HG02623 (cell line): ENCODE measurements around the gene SERINC3.
A peak's percentile ranks its signal among the peaks of the same experiment; 100 is the strongest.
"Not testable (repeated sequence)": the region's sequence is repeated elsewhere in the genome, so short reads cannot be mapped to it uniquely, and the experiment has no call there.

Source experiments
- ATAC-seq: cut with Tn5 transposase; IDR thresholded peaks from one replicate; pipeline ENCODE4 v1.9.1; 2021; ENCODE audit warnings: moderate library complexity; ENCODE audit not compliant: unreplicated experiment

The SERINC3 gene

DNA sequence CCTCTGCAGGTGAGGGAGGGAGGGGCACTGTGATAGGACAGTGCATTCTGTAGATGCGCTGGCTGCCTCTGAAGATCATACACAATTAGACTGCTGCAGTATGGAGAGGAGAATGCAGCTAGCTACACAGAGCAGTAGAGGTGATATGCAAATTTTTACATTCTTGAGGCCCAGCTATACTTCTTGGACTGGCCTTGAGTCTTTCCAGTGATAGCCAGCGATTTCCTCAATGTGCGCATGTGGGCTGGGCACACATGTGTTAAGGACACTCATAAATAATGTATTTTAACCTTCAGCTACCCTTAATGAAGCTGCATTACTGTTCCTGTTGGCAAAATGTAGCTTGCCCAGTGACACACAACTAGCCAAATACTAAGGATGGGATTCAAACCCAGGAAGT, 27.2 kb downstream of the SERINC3 start:
- no peak for ATAC-seq

GRCh38 chr20:44494266-44494665, 27.6 kb downstream of the SERINC3 start:
- ATAC-seq: no peak

DNA sequence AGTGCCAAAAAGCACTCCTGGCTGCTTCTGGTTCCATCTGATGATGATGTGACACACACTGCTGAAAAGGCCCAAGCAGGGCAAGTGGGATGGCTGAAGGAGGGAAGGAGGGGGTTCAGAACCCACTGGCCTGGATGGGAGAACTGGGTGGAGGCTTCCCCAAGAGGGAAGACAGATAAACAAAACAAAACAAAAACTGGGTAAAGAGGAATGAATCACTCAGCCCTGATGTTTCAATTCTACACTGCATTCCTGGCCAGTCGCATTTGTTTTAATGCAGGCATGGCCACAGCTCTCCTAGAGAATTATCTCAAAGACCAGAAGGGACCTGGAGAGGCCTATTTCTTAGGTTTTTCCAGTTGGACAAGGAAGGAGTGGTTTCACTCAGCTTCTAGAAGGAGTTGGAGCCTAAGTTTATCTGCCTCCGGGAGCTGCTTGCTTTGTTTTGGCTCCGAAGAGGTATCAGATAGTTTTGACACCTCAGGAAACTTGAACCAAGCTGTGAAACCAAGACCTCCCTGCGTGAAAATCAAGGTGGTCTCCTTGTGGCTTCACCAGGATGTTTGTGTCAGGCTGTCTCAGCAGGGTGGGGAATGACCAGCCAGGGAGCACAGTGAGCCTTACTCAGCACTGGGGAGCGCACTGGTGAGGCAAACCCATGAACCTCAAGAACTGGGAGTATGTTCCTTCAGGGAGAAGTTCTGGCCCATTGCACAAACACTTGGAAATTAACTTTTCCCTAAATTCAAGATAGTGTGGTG, 30.1 kb downstream of the SERINC3 start:
- ATAC-seq: no peak

DNA sequence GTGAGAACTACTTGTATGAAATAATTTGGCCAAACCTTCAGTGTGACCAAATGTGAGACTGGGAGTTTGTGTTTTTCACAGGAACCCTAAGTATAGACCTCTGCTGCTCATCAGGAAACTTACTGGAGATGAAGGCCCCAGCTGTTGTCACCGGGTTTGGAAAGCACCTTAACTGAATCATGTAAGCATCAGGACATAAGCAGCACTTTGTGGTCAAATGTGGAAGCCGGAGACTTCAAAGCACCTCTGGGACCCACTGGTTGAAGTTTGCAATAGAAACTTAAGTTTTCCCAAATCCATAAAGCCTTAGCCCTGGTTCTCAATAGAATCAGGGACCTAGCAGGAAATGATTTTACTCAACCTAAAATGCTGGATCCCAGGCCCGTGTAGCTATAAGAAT, 31.9 kb downstream of the SERINC3 start:
- no peak for ATAC-seq

DNA sequence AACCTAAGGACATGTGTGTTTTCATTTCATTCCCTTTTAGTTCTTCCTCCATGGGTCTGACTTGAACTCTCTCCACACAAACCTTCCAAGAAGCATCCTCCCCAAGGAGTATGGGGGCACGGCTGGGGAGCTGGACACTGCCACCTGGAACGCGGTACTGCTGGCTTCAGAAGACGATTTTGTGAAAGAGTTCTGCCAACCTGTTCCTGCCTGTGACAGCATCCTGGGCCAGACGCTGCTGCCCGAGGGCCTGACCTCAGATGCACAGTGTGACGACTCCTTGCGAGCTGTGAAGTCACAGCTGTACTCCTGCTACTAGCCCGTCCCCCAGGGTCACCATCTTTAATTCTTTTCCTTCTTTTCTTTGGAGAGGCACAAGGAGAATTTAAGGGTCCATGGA, 32.6 kb downstream of the SERINC3 start:
- no peak for ATAC-seq

- ATAC-seq: no peak
Observed at GRCh38 chr20:44488551-44488950, 33.3 kb downstream of the SERINC3 start.

DNA sequence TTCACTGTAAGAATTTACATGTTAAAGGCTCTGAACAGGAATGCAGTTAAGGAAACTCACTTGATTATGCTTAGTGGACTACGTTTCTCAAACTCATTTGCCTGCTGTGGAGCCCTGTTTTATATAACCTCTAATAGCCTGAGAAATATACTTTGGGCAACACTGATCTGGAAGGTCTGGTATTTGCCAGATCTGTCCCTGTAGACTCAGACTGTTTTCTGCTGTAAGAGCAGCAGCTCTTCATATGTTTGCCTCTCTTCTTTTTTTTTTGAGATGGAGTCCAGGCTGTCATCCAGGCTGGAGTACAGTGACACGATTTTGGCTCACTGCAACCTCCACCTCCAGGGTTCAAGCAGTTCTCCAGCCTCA, 36.1 kb downstream of the SERINC3 start:
- no peak for ATAC-seq

DNA sequence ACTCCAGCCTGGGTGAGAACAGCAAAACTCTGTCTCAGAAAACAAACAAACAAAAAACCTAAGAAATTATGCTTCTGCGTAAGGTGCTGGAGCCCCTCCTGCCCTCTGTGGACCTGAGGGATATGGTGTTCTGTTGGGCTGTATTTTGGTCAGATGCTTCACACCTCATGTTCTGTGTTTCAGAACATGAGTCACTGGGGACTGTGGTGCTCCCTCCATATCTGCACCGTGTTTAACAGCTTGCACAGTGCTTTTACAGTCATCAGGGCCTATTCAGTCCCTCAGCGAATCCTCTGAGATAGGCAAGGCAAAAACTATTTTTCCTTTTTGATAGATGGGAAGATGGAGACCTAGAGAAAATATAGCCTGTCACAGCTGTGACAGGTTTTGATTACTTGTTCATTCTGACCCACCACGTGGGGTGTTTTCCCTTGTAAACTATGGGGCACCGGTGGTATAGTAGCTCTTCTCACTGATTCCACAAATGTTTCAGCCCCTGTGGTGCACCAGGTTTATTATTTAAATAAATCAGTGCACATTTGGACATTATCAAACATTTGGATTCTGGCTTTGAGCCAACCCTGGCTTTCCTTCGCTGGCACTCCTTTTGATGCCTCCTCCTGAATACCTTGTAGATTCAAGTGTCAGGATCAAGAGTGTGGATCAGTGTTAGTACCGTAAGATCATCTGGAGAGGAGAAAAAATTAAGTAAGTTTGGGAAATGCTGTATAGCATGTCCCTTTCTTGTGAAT, 36.6 kb downstream of the SERINC3 start:
- ATAC-seq: no peak

GRCh38 chr20:44483112-44483511, 38.8 kb downstream of the SERINC3 start:
- no peak for ATAC-seq

DNA sequence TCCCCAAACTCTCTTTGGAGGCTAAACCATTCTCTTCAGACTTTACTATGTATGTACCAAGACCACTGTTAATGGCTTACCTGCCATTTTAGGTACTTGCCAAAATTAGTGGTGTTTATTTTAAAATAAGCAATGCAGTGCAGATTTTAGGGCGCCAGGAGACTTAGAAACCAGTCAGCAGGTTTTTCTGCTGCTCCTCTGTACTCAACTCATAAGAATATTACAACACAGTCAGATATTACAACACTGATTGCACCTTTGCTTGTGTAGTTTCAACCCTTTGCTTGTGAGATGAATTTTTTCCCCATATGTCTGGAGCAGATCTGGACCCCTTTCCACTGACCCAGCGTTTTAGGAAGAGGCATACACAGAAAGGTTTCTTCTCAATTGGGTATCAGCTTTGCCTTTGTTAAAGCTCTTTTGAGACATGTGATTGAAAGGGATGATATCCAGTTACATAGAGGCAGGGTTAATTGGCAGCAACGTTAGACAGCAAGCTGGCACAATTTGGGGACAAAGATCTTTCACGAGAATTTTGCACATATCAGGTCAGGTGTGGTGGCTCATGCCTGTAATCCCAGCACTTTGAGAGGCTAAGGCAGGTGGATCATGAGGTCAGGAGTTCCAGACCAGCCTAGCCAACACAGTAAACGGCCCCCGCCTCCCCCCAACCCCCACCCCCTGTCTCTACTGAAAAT, 40.0 kb downstream of the SERINC3 start:
- no peak for ATAC-seq

- ATAC-seq: no peak
Observed at GRCh38 chr20:44480097-44480496, 41.8 kb downstream of the SERINC3 start.

DNA sequence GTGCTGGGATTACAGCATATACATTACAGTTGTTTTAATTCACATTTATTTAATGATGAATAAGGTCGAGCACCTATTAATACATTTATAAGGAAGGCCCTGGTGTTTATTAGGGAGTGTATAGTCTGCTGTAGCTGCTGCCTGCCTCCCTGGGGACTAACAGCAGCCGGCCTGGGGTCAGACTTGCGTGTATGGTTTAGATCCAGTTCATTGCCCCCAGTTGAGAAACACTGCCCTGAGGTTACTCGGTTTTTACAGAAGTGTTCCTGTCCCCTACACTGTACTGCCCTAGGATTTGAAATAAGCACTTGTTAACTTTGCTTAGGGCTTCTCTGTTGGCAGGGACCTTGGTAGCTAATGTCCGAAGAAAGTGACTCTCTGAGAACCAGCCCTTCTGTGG, 42.2 kb downstream of the SERINC3 start:
- ATAC-seq: no peak

DNA sequence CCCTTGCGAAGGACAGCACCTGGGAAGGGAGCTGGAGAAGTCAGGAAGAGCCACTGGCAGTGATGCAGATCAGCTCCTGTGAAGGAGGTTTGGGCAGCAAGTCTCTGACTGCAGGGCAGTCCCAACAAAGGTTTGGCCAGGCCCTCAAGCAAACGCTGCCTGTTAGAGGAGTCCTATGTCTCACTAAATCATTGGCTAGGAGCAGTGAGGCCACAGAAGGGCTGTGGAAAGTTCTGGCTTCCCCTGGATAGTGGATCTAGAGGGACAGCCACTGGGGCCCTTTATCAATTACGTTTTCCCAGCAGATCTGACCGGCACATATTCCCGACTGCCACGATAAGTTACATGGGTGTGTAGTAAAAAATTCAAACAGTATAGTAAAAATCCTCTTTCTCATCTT, 43.7 kb downstream of the SERINC3 start:
- no peak for ATAC-seq

- ATAC-seq: no peak
Observed at GRCh38 chr20:44477151-44477550, 44.7 kb downstream of the SERINC3 start.

- ATAC-seq: peak; percentile 87
Observed at GRCh38 chr20:44475694-44476560, 45.9 kb downstream of the SERINC3 start, which contains the start of gene TTPAL. Gene TTPAL (plus strand): TSS chr20:44475874. CDS start chr20:44480000, 4,126 bp downstream.

GRCh38 chr20:44475372-44475693, 46.5 kb downstream of the SERINC3 start:
- ATAC-seq: no peak

DNA sequence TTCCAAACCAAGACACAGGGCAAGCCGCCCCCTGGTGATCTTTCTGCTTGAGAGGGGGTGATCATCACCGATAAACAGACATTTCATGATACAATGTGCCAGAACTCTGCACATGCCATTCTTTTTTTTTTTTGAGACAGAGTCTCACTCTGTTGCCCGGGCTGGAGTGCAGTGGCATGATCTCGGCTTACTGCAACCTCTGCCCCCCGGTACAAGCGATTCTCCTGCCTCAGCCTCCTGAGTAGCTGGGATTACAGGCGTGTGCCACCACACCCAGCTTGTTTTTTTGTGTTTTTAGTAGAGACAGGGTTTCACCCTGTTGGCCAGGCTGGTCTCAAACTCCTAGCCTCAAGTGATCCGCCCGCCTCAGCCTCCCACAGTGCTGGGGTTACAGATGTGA, 49.6 kb downstream of the SERINC3 start:
- ATAC-seq: not testable (repeated sequence)

GRCh38 chr20:44471481-44471882, 50.4 kb downstream of the SERINC3 start:
- no peak for ATAC-seq

GRCh38 chr20:44470327-44470726, 51.5 kb downstream of the SERINC3 start:
- no peak for ATAC-seq

DNA sequence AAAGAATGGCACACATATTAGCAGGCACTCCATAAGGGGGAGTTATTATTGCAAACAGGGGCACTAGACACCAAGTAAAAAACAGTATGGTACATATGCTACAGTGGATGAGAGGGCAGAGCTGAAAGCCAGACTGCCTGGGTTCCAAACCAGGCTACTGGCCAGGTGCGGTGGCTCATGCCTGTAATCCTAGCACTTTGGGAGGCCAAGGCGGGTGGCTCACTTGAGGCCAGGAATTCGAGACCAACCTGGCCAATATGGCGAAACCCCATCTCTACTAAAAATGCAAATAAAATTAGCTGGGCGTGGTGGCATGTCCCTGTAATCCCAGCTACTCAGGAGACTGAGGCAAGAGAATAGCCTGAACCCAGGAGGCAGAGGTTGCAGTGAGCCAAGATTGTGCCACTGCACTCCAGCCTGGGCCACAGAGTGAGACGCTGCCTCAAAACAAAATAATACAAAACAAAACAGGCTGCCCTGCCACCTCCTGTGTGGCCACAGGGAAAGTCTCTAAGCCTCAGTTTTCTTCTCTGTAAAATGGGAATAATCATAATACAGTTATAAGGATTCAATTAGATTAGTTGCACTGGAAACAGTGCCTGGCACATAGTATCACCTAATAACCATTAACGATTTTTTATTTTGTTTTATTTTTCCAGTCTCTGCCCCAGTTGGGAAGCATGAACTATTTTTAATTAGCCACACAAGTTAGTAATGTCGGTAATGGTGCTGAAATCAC, 53.7 kb downstream of the SERINC3 start:
- ATAC-seq: no peak
